NCI-H345 treated with DMSO at 0.1 percent for 48 hours (cell line): ENCODE measurements around the gene DCDC2C.
"Not testable (repeated sequence)": the region's sequence is repeated elsewhere in the genome, so short reads cannot be mapped to it uniquely, and the experiment has no call there.

Experiments
- DNase-seq: peaks from one replicate; lab custom pipeline; 2025; ENCODE audit not compliant: unreplicated experiment; lab: John Stamatoyannopoulos, UW

DCDC2C gene

DNA sequence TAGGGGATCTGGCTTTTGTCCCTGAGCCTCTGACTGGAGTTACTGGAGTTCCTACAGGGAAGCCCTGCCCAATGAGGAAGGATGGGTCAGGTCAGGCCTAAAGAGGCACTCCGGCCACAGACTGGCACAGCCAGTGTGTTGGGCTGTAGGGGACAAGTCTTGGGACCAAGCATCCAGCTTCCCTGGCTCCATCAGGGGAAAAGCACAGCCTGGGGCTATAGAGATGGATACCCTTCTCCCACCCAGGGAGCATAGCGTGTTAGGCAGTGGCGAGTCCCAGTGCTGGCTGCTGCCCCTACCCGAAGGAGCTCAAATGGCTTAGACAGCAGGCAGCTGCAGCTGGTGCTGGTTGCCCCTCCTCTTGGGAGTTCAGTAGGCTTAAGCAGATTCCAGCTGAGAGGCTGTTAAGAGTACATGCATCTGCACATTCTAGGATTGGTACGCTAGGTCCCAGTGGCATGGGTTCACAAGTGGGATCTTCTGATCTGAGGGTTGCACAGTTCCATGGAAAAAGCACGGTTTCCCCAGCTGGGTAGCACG, 111.4 kb downstream of the DCDC2C start:
- DNase-seq = peak; percentile 20

DNA sequence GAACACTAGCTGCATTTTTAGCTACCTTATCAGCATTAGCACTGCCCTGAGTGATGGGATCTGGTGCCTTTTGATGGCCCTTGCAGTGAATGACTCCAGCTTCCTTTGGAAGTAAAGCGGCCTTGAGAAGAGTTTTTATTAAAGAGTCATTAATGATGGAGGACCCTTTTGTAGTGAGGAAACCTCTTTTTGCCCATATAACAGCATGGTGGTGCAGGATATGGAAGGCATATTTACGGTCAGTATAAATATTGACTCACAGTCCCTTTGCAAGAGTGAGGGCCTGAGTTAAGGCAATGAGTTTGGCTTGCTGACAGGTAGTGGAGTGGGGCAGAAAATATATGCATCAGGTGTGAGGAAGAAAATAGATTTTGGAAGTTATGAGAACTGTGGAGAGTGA, 113.8 kb downstream of the DCDC2C start:
- not testable (repeated sequence) for DNase-seq

- no peak for DNase-seq
Observed at GRCh38 chr2:3823748-3824147, 120.4 kb downstream of the DCDC2C start.

GRCh38 chr2:3827673-3828575, 124.5 kb downstream of the DCDC2C start:
- no peak for DNase-seq

DNA sequence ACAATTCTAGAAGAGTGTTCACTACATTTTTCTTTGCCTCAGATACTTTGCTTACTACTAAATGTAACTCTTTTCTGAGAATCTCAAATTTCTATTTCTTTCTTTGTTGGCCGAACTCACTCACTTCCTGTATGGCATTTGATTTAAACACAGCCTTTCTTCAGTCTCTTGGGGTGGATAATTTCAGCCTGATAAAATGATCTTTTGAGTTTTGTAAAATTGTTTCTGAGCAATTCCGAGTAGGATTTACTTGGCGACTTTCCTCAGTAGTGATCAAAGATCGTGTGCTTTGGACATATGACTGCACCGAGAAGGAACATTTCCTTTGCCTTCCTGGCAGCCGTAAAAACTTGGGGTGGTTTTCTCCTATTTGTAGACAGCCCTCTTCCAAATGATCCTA, 127.4 kb downstream of the DCDC2C start:
- no peak for DNase-seq

DNA sequence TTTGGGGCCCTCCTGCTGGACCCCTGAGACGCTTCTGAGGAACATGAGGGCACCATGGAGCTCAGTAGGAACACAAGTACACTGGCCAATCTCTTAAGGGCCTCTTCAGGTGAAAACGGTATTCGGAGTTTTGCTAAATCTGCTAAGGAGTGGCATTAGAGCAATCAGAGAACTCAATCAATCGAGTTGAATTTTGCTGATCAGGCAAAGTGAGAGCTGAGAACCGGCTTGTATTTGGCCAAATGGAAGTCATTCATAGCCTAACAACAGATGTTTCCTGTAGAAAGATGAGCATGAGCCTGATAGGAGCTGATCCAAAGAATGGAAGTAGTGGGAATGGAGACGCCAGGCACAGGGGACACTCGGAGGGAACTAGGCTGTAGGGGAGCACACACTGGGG, 133.7 kb downstream of the DCDC2C start:
- DNase-seq = no peak

DNA sequence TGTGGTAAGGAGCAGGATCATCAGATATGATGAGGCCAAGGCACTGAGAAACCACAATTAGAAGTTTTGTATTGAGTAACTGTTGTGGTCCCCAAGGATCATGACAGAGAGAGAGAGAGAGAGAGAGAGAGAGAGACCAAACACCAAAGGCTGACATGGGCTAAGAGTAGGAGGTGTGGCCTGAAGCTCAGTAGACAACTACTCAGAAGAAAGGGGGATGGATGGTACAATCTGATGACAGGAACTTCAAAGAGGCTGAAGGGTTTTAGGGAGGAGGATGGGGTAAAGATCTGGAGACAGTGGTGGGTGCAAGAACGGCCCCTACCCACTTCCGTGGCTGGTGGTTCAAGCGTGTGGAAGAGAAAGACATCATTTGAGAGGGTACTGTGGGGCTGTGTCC, 135.0 kb downstream of the DCDC2C start:
- no peak for DNase-seq

- no peak for DNase-seq
Observed at GRCh38 chr2:3839476-3839875, 136.1 kb downstream of the DCDC2C start.

DNA sequence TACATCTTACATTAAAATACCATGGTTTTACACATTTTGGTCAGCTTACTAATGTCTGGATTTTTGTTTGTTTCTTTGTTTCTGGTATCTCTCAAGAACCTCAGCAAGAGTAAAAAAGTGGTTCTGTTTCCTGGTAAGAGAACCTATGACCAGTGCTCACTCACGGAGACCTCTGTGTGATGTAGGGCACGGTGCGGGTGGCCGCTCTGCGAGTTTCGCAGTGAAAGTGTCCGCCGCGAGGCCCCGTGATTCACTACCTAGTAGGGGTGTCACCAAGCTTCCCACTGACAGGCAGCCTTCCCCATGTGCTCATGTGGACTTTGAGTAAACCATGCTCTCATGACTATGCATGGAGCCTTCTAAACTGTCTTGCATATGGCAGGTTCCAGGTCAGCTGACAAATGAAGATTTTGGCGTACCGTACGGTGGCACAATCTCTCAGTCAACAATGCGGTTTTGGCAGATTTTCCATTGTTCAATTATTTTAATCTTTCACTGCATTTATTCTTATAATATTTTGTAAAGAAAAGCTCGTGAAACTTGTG, 137.3 kb downstream of the DCDC2C start:
- no peak for DNase-seq

DNA sequence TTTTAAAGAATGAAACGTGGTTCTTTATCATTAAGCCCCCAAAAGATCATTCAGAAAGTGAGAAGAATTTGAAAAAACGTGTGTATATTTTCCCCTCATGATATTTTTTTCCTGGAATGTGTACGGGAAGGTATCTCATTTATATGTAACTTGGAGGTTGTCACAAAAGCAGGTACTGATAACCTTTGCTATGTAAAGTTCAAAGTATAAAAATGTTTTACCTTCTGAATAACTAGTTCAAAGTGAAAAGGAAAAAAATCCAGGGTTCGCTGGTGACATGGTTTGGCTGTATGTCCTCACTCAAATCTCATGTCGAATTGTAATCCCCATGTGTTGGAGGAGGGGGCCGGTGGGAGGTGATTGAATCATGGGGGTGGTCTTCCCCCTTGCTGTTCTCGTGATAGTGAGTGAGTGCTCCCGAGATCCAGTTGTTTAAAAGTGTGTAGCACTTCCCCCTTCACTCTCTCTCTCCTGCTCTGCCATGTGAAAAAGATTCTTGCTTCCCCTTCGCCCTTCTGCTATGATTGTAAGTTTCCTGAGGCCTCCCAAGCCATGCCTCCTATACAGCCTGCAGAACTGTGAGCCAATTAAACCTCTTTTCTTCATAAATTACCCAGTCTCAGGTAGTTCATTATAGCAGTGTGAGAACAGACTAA, 144.2 kb downstream of the DCDC2C start:
- no peak for DNase-seq

DNA sequence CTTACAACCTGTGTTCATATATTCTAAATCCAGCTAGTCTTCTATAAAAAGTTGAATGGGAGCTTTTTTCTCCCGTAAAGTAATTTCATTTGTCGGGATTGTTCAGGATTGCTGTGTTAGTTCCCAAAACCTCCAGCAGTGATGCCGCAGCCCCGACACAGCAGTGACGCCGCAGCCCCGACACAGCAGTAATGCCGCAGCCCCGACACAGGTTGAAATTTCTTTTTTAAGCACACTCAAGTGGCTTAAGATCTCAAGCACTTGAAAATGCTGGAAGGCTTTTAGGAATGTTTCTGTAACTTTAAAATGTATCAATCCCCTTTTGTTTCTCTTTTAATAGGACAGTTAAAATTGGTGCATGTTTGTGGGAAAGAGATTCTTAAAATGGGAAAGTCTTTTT, 145.4 kb downstream of the DCDC2C start:
- DNase-seq = no peak

DNA sequence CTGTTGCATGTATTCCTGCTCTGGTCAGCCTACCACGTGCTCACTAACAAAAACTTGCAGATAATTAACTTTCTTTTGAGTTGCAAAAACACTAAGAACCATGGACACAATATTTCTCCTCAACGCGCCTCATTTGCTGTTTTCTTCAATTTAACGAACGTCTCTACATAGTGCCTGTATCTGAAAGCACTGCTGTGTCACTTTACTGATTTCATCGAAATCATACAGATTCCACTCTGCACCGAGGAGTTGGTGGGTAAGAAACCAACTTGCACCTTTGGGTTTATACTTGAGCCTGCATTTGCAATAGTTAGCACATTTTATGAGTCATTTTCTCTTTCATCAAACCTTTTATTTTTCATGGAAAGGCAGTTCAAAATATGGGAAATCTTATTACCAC, 145.8 kb downstream of the DCDC2C start:
- no peak for DNase-seq

DNA sequence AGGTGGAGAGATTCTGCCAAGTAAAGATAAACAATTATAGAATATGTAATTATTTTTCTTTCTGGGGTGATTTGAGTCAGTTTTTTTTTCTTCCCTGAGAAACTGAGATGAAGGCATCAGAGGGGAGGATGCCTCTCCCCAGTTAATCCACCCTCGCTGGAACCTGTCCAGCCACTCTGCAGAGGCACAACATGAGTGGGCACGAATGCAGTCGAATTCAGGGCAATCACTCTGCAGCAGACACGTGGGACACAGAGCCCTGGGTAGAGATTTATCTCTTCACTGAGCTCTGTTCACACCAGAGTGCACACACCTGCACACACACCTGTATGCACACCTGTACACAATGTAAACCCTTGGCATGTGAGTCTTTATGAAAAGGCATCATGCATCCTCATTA, 154.2 kb downstream of the DCDC2C start:
- peak; percentile 91 for DNase-seq

DNA sequence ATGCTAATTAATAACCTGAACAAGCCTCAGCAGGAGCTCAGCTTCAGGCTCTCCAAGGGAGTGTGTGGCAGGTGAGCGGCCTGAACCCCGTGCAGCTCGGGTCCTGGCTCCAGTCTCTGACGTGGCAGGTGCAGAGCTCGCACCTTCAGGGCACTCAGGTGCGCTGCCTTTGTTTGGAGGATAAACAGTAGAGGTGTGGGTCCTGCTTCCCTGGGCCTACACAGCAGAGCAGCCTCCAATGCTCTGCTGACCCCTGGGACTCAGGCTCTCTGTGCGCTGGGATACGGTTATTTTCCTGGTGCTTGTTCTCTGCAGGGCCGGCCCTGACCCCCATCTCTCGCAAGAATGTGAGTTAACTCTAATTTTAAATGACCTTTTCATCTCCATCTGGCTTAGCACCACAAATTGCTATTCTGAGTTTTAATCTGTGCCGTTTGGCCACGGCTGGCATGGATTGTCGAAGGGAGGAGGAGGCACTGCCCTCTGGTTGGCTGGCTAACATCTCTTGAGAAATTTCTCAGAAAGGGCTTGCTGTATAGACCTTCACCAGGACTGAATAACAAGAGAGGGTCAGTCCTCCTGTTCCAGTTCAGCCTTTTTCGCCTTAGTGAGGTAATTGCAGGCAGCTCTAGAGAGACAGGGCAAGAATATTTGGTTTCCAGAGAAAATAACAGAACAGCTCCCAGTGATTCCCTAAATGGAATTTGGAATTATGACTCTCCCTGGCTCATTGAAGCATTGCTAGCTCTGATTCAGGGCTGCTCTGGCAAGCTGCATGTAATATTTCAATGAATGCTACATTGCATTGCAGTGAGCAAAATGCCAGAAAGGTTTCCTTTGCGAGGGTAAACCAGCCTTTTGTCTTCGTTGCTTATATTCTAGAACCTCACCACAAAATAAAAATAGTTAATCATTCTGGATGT, 161.8 kb downstream of the DCDC2C start:
- DNase-seq = peak; percentile 93

- DNase-seq = peak; percentile 38
Observed at GRCh38 chr2:3867469-3867868, 164.1 kb downstream of the DCDC2C start.

DNA sequence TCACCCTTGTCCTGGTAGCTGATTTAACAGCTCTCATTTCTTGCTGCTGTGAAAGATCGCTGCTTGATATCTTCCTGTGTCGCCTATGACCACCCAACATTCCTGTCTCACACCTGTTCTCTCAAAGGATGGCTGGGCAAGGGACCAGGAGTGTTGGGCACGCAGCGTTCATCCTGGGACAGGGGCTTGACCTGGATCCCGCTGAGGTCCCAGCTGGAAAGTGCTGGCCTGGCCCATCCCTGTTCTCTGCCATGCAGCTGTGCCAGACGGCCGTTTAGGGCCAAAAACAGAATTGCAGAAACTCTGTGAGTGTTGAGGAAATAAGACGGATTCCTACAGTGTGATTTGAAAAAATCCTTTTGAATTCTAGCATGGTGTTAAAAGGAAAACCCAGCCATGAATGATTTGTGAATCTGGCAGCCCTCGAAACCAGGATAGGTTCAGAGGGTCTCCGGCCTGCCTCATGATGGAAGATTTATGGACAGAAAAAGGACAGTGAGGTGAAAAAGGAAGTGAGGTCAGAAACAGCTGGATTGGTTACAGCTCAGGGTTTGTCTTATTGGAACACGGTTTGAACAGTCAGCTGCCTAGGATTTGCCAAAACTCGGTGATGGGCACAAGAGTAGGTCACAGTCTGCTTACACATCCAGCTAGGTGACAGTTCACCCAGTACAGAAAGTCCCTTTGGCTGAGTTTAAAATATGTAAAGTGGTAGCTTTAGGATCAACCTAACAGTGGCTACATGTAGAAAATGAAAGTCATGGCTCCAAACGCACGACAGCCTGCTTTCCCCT, 164.8 kb downstream of the DCDC2C start:
- no peak for DNase-seq

DNA sequence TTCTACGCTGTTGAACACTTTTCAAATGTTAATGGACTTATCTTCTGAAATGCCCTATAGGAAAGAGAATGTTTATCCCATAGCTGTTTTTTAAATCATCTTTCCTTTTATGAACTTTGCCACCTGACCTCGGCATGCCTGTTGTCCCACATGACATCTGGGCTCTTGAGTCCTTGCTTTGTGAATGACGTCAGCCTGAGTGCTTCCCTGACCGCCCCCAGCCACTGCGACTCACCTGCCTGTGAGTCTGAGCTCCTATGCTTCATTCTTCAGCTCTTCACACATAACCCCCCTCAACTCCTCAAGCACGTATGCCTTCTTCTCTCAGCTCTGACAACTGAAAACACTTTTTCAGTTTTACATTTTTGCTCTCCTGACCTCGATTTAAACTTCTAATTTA, 166.8 kb downstream of the DCDC2C start:
- DNase-seq = no peak

GRCh38 chr2:3871002-3871401, 167.6 kb downstream of the DCDC2C start:
- DNase-seq = no peak

DNA sequence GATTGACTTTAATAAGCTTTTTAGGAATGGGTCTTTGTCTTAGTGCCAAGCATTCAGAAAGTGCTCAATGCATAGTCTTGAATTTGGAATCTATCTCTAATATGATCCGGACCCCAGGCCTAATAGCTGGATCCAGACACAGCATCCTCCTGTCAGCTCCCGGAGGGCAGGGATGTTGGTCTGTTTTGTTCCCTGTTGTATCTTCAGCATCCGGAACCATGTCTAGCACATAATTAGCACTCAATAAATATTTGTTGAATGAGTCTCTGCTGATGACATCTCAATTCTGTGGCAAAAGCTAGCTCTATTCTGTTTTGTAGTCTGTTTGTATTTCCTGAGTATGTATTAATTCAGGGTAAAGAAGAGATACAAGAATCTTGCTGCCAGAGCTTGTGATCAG, 169.1 kb downstream of the DCDC2C start:
- no peak for DNase-seq

DNA sequence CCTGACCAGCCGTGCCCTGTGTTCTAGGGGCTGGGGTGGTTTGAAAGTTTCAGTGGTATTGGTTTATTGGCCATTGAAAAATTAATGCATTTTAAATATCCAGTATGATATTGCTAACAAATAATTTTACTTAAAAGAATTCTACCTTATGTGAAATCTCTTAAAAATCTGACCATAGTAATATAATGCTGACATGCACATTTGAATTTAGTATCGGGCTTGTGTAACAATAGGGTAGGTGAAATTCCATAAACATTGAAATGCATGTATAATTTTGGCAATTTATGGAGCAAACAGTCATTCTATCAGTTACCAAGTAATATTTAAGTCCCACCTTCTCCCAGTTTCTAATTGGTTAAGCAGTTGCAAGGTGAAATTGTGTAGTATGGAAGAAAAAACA, 170.5 kb downstream of the DCDC2C start:
- DNase-seq = no peak
